ENCODE measurements around the gene TMEM248. TPM values are rescaled to one million over a fixed set of nuclear protein-coding genes. Genes with fewer than 3 reads are reported as not detected.
"Not testable (repeated sequence)": the region's sequence is repeated elsewhere in the genome, so short reads cannot be mapped to it uniquely, and the experiment has no call there.

The TMEM248 gene
- polyA plus RNA-seq, 1 donor, result 51.4 TPM

DNA sequence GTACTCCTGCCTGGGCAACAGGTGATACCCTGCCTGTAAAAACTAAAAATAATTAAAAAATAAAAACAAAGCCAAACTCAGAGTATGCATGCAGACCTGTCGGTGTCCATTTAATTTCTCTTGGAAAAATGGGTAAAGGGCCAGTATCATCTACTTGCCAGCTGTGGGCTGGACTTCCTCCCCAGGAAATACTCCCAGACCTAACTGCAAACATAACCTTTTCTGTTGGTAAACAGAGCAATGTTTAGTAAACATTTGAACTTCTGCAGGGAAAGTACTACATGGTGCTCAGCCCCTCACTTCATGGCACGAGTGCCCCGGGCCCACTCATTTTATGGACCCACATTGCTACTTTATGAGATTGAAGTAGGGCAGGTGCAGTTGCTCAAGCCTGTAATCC lies 10.2 kb upstream of the TMEM248 start:
- DNase-seq, result no peak

DNA sequence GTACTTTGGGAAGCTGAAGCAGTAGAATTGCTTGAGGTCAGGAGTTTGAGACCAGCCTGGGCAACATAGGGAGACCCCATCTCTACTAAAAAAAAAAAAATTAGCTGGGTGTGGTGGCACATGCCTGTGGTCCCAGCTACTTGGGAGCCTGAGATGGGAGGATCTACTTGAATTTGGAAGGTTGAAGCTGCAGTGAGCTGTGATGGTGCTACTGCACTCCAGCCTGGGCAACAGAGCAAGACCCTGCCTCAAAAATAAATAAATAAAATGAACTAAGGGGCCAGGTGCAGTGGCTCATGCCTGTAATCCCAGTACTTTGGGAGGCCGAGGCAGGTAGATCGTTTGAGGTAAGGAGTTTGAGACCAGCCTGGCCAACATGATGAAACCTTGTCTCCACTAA lies 9.8 kb upstream of the TMEM248 start:
- DNase-seq, result not testable (repeated sequence)

DNA sequence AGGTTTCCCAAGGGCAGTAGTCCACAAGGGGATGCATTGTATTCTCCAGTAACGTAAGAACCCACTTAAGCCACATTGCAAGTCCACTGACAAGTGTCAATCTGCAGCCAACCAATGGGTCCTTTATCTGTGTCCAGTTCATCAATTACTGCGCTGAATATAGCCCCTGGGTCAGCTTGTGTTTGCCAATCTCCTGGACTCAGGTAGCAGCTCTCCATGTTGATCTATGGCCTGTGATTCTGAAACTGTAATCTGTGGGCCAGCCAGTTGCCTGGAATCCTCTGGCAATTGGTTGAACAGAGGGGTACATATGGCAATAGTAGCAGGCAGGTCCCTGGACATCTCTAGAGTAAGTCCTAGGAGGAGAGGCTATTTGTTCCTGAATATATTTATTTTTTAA lies 8.8 kb upstream of the TMEM248 start:
- DNase-seq, result no peak

DNA sequence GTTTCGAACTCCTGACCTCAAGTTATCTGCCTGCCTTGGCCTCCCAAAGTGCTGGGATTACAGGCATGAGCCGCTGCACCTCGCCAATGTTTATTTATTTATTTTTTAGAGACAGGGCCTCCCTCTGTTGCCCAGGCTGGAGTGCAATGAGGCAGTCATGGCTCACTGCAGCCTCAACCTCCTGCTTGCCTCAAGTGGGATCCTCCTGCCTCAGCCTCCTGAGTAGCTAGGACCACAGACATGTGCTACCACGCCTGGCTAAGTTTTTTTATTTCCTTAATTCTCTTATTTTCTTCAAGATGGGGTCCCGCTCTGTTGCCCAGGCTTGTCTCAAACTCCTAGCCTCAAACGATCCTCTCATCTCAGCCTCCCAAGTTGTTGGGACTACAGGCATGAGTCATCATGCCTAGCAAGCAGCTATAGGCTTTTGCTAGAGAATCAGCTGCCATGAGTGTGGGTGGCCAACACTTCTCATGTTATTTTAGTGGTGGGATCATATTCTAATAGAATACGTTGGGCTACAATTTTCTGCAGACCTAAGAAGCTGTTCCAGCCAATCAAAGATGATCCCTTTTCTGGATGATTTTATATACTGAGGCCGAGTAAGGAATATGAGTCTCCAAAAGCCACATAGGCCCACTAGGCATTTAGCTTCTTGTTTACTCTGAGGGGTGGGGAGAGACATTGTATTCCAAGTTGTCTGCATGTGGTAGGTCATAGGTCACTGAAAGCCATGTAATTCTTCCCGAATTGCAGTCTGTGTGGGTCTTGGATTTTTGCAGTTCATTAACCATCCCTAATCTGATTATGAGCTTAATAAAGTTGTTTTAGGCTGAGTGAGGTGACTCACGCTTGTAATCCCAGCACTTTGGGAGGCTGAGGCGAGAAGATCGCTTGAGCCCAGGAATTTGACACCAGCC lies 7.6 kb upstream of the TMEM248 start:
- no peak for DNase-seq

DNA sequence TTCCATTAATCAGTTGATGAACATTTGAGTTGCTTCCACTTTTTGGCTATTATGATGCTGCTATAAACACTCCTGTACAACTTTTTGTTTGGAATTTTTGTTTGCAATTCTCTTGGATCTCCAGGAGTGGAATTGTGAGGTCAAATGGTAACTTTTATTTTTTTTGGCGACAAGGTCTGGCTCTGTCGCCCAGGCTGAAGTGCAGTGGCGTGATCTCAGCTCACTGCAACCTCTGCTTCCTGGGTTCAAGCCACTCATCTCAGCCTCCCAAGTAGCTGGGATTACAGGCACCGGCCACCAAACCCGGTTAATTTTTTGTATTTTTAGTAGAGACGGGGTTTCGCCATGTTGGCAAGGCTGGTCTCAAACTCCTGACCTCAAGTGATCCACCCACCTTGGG lies 3.1 kb upstream of the TMEM248 start:
- DNase-seq, result not testable (repeated sequence)

DNA sequence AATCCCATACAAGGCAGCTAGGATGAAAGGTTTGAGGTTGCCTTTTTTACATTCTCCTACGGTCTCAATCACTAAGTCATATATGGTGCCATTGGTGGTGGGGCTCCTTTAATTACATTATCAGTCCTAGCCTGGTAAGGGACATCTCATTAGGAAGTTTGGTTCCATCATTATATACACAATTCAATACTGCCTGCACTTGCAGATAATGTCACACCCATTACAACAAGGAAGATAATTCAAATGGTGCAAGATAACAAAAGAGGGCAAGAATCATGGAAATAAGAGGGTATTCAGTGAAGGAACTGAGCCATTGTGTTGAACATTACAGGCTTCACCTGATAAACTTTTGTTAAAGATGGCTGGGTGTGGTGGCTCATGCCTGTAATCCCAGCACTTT lies 1.7 kb upstream of the TMEM248 start:
- DNase-seq, result no peak

DNA sequence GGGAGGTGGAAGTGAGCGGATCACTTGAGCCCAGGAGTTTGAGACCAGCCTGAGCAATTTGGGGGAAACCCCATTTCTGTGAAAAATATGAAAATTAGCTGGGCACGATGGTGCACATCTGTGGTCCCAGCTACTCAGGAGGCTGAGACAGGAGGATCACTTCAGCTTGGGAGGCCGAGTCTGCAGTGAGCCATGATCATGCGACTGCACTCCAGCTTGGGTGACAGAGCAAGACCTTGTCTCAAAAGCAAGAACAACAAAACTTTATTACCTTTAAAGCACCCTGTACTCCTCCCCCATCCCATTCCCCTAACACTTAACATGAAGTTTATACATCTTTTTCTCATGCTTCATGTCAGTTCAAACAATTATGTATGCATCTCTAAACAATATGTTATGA lies 1.3 kb upstream of the TMEM248 start:
- no peak for DNase-seq

DNA sequence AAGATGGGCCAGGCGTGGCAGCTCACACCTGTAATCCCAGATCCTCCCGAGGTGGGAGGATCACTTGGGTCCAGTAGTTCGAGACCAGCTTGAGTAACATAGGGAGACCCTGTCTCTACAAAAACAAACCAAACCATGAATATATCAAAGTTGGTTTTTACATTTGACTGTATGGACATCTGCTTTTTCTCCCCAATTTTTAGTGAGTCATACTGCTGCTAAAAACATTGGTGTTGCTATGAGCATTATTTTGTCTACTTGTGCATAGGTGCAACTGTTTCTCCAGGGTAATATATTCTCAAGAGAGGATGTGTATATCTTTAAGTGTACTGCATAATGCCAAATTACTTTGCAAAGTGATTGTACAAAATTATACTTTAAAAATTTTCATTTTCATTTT lies 769 bp upstream of the TMEM248 start:
- DNase-seq, result no peak

DNA sequence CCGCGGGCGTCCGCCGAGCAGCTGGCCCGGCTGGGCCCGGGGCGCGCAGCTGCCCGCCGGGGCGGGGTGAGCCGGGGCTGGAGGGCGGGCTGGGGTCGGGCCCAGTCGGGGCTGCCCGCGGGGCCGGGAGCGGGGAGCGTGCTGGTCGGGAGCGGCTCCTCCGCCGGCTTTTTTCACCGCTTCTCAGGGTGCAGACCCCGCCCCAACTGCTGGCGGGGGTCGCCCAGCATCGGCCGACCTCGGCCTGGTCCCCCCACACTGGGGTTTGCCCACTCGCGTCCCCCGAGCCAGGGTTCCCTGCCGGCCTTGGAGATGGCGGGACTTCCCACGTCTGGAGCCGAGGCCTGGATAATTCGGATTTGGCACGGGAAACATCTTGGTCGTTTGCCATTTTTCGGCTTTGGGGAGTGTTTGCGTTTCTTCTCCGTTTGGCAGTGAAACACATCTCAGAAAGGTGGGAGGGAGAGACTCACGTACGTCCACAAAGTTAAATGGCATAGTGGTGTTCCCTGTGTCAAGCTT lies 432 bp downstream of the TMEM248 start:
- peak; percentile 57 for DNase-seq

DNA sequence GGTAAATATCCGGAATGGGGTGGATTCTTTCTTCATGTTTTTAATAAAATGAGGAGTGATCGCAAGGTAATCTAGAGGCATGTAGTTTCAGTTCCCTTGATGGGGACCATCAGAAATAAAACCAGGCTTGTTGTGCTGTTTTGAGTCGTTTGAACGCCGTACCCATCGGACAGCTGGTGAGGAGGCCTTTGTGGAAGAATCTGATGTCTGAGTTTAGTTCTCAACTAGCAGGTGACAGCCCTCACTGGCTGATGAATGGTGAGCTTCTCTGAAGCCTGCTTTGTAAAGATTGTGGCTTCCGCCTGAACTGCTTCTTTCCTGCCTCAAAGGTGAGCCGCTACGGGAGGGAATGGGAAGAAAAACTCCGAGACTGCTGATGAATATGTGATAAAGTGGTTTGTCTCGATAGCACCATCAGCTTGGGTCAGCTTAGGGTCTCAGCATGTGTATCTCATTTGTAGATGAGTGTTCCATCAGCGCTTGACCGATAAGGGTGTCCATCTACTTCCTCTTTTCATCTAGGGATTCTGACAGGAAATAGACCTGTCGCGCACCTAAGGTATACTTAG lies 977 bp downstream of the TMEM248 start:
- no peak for DNase-seq

DNA sequence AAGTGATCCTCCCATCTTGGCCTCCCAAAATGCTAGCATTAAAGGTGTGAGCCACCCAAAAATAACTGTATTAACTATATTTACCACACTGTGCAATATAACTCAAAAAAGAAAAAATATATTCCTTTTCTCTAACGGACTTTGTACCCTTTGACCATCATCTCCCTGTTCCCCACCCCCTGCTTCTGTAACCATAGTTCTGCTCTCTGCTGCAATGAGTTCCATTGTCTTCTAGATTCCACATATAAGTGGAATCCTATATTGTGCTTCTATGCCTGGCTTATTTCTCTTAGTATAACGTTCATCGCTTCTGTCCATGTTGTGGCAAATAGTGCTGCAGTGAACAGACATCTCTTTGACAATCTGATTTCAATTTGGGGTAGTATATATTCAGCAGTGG lies 4.2 kb downstream of the TMEM248 start:
- no peak for DNase-seq

DNA sequence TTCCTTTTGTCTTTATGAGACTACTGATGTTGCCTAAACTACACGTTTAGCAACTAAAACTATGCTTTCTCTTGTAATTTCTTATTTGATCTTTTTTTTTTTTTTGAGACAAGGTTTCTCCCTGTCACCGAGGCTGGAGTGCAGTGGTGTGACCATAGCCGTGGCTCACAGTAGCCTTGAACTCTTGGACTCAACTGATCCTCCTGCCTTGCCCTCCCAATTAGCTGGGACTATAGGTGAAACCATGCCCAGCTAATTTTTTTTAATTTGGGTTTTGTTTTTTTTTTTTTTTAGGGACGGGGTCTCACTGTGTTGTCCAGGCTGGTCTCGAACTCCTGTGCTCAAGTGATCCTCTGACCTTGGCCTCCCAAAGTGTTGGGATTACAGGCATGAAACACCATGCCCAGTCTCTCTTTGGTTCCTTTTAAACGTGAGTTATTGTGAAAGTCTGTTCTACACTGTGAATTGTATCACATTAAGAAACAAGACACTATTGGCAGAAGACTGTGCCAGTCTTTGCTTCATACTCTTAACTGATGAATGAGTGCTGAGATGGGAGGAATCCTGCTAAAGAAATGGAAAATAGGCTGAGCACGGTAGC lies 6.4 kb downstream of the TMEM248 start:
- no peak for DNase-seq

DNA sequence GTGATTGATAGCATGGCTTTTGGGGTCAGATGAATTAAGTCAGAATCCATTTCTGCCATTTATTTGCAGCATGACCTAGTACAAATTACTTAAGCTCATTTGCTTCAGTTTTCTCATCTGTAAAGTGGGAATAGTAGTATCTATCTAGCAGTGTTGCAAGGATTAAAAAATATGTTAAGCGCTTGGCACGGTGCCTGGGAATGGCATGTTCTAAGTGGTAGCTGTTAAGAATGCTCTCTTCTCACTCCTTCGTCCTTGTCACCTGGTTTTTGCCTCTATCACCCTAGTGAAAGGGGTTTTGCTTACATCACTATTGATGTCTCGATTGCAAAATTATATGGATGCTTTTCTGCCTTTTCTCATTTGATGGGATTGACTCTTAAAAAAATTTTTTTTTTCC lies 7.4 kb downstream of the TMEM248 start:
- DNase-seq, result no peak

DNA sequence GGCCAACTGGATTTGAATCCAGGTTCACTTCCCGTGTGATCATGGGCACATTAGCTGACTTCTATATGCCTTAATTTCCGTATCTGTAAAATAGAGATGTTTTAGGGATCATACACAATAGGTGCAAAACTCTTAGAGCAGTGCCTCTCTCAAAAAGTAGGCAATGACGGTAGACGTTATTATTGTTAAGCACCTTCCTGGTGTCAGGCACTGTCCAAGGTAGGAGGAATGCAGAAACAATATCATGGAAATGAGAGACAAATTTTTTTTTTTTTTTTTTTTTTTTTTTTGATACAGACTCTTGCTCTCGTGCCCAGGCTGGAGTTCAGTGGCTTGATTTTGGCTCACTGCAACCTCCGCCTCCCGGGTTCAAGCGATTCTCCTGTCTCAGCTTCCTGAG lies 8.1 kb downstream of the TMEM248 start:
- no peak for DNase-seq

DNA sequence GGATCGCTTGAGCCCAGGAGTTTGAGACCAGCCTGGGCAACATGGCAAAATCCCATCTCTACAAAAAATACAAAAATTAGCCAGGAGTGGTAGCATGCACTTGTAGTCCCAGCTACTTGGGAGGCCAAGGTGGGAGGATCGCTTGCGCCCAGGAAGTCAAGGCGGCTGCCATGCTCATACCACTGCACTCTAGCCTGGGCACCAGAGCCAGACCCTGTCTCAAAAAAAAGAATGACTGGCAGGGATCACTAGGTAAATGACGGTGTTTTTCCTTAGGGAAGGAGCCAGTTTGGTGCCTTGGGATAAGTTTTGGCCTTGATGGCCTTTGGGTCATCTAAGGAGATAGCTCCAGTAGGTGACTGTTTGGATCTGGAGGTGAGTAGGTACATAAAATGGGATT lies 8.9 kb downstream of the TMEM248 start:
- DNase-seq, result no peak

DNA sequence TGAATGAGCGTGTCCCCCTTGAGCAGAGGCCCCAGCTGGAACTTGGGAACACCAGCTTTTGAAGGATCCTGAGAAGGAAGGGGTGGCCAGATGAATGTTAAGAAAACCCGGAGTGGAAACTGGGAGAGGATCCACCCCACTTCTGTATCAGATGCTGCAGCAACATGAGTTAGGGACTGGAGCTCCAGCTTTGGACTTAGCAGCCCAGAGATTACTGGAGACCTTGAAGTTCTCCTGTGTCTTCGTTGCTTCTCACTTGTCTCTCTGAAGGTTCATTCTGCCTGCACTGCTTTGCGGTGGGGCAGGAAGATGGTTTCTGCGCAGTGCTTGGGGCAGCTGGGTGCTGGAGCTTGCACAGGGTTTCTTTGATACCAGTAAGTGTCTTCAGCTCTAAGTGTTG lies 9.3 kb downstream of the TMEM248 start:
- no peak for DNase-seq

DNA sequence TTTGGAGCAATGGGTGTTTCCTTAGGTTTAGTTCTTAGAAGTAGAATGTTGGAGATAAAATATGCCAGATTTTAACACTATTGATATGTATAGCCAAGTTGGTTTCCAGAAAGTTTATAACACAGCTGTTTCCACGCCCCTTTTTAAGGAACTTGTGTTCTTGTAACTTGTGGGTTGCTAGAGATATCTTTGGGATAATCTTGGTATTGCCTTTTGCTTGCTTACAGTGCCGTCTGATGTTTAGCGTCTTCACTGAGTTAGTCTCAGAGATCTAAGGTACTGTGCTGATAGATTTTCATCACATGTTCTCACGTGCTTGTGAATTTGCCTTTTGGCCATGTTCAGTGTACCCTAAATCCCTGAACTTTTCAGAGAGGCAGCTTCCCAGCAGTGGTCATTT lies 12.4 kb downstream of the TMEM248 start:
- no peak for DNase-seq

DNA sequence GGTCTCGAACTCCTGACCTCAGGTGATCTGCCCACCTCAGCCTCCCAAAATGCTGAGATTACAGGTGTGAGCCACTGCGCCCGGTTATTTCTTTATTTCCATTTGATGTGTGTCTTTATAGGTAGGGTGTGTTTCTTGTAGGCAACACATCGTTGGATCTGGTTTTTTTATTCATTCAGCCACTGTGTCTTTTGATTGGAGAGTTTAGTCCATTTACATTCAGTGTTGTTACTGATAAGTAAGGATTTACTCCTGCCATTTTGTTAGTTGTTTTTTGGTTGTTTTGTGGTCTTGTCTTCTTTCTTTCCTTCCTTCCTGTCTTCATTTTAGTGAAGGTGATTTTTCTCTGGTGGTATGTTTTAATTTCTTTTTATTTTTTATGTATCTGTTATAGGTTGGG lies 16.9 kb downstream of the TMEM248 start:
- DNase-seq, result no peak

DNA sequence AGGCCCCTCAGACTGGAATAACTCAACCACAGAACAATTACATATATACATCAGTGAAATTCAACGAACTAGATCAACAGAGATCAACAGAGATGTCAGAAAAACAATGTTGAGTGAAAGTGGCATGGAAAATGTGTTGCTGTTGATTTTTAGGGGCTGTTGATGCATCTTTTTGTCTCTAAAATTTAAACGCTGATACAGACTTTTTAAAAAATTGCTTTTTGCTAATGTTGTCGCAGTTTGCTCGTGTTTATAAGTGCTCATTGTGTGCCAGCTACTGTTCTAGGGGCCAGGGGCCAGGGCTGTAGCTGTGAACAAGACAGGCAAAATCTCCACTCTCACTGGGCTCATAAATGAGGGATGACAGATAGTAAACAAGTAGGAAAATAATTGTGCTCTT lies 18.3 kb downstream of the TMEM248 start:
- DNase-seq, result no peak

DNA sequence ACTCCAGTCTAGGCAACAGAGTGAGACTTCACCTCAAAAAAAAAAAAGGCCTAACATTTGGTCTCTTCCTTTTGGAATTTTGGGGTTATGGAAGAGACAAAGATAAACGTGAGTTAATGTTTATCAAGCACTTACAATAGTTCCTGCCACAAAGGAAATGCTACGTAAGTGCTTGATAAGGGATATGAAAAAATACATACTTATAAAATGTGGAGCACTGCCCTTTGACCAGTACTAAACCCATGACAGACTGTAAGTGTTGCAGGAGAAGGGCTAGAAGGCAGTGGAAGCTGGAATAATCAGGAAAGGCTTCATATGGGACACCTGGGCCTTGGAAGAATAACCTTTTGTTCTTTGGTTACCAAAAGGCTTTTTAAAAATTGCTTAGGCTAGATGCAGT lies 25.5 kb downstream of the TMEM248 start:
- no peak for DNase-seq

DNA sequence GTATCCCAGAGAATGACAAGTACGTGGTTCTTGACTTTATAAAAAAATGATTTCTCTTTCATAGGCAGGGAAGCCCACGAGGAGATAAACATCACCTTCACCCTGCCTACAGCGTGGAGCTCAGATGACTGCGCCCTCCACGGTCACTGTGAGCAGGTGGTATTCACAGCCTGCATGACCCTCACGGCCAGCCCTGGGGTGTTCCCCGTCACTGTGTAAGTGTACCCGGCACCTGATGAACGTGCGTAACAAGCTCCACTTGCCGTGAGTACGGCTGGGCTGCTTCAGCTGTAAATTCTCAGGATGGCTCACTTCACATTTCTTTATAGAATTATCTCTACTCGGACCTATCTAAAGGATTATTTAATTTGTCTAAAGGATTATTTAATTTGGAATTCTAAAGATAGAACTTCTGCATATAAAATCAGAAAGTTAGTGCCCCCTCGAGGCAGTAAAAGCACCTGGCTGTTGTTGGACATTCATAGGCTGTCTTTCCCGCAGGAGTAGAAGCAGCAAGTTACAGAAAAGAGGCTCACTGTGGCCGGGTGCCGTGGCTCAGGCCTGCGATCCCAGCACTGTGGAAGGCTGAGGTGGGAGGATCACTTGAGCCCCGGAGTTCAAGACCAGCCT lies 27.6 kb downstream of the TMEM248 start:
- DNase-seq, result no peak

DNA sequence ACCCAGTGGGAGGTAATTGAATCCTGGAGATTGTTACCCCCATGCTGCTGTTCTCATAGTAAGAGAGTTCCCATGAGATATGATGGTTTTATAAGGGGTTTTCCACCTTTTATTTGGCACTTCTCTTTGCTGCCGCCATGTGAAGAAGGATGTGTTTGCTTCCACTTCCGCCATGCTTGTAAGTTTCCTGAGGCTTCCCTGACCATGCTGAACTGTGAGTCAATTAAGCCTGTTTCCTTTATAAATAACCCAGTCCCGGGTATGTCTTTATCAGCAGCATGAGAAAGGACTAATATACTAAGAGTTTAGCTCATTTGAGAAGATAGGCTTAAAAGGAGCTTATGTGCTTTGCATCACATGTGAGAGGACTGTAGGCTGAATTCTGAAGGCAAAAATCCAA lies 29.3 kb downstream of the TMEM248 start:
- no peak for DNase-seq

DNA sequence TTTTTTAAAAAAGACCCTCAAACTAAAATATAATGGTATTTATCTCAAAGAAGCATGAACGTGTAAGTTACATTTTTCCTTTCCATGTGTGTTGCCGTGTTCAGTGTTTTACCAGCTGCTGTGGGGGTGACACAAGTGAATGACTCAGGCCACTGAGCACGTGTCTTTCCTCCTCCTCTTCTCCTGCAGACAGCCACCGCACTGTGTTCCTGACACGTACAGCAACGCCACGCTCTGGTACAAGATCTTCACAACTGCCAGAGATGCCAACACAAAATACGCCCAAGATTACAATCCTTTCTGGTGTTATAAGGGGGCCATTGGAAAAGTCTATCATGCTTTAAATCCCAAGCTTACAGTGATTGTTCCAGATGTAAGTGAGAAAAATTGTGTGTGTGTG lies 29.7 kb downstream of the TMEM248 start:
- no peak for DNase-seq

All from hindlimb muscle (tissue), 1 donor.